ENCODE measurements around the gene UBE2S. TPM values are rescaled to one million over a fixed set of nuclear protein-coding genes. Genes with fewer than 3 reads are reported as not detected.
"Not testable (repeated sequence)": the region's sequence is repeated elsewhere in the genome, so short reads cannot be mapped to it uniquely, and the experiment has no call there.

UBE2S gene
- total RNA-seq, 1 donor from 2014 or later = 383 TPM

GRCh38 chr19:55451163-55451964 lies 43.8 kb upstream of the UBE2S start:
- no peak for DNase-seq (ENCODE audit: low read depth)
- no peak overlapping the region for H3K4me3 ChIP-seq (ENCODE audit: low read depth, low read length)
- TF ChIP-seq CTCF (conservative IDR thresholded peaks at IDR 0.05; ENCODE audit: low read depth, low read length) = no peak

DNA sequence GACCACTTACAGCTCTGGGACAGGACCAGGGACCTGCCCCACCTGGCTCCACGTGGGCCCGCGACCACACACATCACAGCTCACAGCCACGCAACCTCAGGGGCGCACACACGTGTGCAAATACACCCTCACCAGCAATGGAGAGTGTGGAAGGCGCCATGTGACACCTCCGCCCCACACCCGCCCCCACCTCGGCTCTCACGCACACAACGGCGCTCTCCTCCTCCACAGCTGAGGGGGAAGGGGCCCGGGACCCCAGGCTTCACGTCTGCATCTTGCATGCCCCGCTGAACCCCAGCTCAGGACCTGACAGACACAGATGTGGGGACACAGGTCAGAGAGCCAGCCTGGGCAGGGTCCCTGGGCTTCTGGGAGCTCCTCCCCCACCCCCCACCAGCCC lies 41.9 kb upstream of the UBE2S start:
- no peak for DNase-seq (ENCODE audit: low read depth)
- H3K4me3 ChIP-seq (ENCODE audit: low read depth, low read length) = no peak overlapping the region
- no peak for TF ChIP-seq CTCF (conservative IDR thresholded peaks at IDR 0.05; ENCODE audit: low read depth, low read length)

DNA sequence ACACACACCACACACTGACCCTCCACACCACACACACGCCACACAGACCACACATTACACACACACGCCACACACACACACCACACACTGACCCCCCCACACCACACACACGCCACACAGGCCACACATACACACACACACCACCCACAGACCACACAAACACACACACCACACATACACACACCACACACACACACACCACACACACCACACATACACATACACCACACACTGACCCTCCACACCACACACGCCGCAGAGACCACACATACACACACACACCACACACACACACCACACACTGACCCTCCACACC lies 40.5 kb upstream of the UBE2S start:
- H3K4me3 ChIP-seq (ENCODE audit: low read depth, low read length); DNase-seq (ENCODE audit: low read depth): not testable (repeated sequence)

DNA sequence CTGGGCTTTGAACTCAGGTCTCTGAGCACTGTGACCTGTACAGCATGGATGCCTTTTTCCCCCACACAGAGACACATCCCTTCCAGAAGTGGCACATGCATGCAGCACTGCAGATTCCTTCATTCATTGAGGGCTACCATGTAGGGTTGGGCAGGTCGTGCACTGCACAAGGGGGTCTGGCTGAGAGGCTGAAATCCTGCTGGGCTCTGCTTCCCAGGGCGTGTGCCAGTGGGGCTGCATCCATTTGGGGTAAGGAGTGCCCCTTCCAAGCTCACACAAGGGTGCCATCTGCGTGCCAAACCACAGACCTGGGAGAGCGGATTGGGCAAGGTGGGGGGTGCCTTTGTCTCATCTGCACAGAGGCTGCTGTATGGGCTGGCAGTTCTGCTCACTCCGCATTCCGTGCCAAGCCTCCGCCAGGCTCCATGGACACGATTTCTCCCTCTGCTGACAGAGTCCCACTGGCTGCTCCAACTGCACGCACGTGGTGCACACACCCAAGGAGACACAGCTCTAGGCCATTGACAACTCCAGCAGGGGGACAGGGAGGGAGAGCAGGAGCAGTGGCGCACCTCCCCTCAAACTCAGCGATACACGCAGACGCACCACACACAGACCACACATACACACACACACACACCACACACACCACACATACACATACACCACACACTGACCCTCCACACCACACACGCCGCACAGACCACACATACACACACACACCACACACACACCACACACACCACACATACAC lies 40.0 kb upstream of the UBE2S start:
- H3K4me3 ChIP-seq (ENCODE audit: low read depth, low read length) = no peak overlapping the region
- DNase-seq (ENCODE audit: low read depth) = no peak
- no peak for TF ChIP-seq CTCF (conservative IDR thresholded peaks at IDR 0.05; ENCODE audit: low read depth, low read length)

GRCh38 chr19:55446060-55446459 lies 38.5 kb upstream of the UBE2S start:
- no peak for TF ChIP-seq CTCF (conservative IDR thresholded peaks at IDR 0.05; ENCODE audit: low read depth, low read length)
- H3K4me3 ChIP-seq (ENCODE audit: low read depth, low read length) = no peak overlapping the region
- no peak for DNase-seq (ENCODE audit: low read depth)

GRCh38 chr19:55444646-55445045 lies 37.1 kb upstream of the UBE2S start:
- H3K4me3 ChIP-seq (ENCODE audit: low read depth, low read length) = no peak overlapping the region
- DNase-seq (ENCODE audit: low read depth) = no peak
- no peak for TF ChIP-seq CTCF (conservative IDR thresholded peaks at IDR 0.05; ENCODE audit: low read depth, low read length)

DNA sequence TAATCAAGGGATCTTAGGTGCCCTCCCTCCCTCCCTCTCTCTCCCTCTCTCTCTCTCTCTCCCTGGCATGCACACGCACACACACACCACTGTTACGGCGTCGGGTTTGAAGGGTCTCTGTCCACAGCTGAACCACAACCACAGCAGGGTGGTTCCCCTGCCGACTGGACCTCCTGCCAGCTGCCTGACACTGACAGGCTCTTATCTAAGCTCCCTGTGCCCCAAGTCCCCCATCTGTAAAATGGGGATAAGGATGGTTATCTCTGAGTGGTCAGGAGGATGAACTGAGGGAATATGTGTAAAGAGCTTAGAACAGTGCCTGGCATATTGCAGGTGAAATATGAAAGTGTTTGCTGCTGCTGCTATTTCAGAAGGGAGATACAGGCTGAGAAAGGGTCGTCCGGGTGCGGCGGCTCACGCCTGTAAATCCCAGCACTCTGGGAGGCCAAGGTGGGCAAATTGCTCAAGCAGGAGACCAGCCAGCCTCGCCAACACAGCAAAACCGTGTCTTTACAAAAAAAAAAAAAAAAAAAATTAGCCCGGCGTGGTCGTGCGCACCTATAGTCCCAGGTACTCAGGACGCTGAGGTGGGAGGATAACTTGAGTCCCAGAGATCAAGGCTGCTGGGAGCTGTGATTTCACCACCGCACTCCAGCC lies 36.4 kb upstream of the UBE2S start:
- no peak overlapping the region for H3K4me3 ChIP-seq (ENCODE audit: low read depth, low read length)
- TF ChIP-seq CTCF (conservative IDR thresholded peaks at IDR 0.05; ENCODE audit: low read depth, low read length) = no peak
- DNase-seq (ENCODE audit: low read depth) = no peak

Data from epithelial cell of proximal tubule (primary cell).